Thyroid gland (tissue), 4 donors: ENCODE measurements around the gene SPATS2L.

ENCODE experiments used
- POLR2A ChIP-seq, 2 donors: fragments of 450-650 bp; IDR thresholded peaks; one replicate each; pipeline ENCODE4 v1.6.1; 2017; ENCODE audit warnings: antibody characterized with exemption in 2 of 2, mild to moderate bottlenecking in 2 of 2, moderate library complexity in 1 of 2
- TF ChIP-seq, protein P1 (sequence below), 6 experiments: fragments of 200-600 bp in 3 of 6; fragments of 450-650 bp in 3 of 6; sonication (generic) in 3 of 6; IDR thresholded peaks; one replicate each; pipeline ENCODE4 v1.5.1; 2016 to 2019; ENCODE audit warnings: antibody characterized with exemption in 6 of 6, mild to moderate bottlenecking in 2 of 6, inconsistent platforms in 1 of 6, moderate library complexity in 1 of 6

DNA sequence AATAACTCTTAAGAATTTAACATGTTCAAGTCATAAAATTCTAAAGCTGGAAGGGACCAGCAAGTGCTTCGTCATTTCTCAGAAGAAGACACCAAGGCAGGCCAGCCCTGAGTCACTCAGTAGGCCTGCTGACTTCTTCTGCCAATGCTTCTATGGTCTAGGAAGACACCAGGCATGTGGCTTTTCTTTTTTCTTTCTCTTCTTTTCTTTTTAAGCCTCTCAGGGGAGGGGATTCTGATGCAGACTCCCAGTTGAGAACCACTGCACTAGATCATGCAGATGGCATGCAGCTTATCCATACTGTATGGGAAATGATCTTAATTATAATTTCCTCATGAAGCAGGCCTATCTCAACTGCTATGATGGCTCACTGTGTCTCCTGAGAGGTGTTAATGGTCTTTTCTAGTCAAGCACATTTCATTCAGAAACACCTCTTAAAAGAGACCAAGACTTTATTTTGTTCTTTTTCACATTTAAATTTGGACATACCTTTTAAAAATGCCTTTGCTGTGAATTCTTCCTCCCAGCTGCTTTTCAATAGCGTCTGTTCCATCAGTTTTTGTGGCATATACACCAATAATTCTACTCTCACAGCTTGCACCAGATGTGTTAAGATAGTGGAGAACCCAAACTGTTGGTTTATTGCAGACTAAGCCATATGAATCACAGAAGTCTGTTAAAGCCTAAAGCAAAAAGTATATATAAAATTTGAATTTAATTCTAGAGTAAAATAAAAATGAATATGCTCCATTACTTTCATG, 192.1 kb downstream of the SPATS2L start:
- TF ChIP-seq, protein P1, sequence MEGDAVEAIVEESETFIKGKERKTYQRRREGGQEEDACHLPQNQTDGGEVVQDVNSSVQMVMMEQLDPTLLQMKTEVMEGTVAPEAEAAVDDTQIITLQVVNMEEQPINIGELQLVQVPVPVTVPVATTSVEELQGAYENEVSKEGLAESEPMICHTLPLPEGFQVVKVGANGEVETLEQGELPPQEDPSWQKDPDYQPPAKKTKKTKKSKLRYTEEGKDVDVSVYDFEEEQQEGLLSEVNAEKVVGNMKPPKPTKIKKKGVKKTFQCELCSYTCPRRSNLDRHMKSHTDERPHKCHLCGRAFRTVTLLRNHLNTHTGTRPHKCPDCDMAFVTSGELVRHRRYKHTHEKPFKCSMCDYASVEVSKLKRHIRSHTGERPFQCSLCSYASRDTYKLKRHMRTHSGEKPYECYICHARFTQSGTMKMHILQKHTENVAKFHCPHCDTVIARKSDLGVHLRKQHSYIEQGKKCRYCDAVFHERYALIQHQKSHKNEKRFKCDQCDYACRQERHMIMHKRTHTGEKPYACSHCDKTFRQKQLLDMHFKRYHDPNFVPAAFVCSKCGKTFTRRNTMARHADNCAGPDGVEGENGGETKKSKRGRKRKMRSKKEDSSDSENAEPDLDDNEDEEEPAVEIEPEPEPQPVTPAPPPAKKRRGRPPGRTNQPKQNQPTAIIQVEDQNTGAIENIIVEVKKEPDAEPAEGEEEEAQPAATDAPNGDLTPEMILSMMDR (IDR thresholded peaks at IDR 0.05) = no peak
- TF ChIP-seq POLR2A (IDR thresholded peaks at IDR 0.05) = no peak
